OCI-LY7 (cell line): ENCODE results near the gene C22orf42.
"Not testable (repeated sequence)": the region's sequence is repeated elsewhere in the genome, so short reads cannot be mapped to it uniquely, and the experiment has no call there.

Source experiments
- EZH2phosphoT487 ChIP-seq: fragments of 200-600 bp; sonication (generic); IDR thresholded peaks from 2 replicates; pipeline ENCODE4 v1.6.1; 2018; ENCODE audit warnings: low read depth, borderline replicate concordance, mild to moderate bottlenecking, mixed run types, antibody characterized with exemption, low read length, moderate library complexity, mixed read lengths
- TF ChIP-seq, protein P1 (sequence below): fragments of 200-600 bp; sonication (generic); conservative IDR thresholded peaks from 2 replicates; pipeline ENCODE4 v1.5.1; 2014; ENCODE audit warnings: mild to moderate bottlenecking, antibody characterized with exemption, low read length, moderate library complexity, mixed read lengths

DNA sequence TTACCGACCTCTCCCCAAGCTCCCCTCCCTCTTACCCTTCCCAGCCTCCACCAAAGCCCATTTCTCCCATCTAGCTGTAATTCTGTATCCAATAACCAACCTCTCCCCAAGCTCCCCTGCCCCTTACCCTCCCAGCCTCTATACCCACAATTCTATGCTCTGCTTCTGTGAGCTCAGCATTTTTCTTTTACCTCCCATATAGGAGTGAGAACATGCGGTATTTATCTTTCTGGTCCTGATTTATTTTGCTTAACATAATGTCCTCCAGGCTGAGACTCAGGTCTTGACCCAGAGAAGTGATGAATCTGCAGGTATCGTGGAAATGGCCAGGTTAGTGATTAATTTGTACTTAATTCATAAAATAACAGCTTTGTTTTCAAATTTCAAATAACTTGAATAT lies 36.8 kb upstream of the C22orf42 start:
- TF ChIP-seq, protein P1, sequence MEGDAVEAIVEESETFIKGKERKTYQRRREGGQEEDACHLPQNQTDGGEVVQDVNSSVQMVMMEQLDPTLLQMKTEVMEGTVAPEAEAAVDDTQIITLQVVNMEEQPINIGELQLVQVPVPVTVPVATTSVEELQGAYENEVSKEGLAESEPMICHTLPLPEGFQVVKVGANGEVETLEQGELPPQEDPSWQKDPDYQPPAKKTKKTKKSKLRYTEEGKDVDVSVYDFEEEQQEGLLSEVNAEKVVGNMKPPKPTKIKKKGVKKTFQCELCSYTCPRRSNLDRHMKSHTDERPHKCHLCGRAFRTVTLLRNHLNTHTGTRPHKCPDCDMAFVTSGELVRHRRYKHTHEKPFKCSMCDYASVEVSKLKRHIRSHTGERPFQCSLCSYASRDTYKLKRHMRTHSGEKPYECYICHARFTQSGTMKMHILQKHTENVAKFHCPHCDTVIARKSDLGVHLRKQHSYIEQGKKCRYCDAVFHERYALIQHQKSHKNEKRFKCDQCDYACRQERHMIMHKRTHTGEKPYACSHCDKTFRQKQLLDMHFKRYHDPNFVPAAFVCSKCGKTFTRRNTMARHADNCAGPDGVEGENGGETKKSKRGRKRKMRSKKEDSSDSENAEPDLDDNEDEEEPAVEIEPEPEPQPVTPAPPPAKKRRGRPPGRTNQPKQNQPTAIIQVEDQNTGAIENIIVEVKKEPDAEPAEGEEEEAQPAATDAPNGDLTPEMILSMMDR: not testable (repeated sequence)
- TF ChIP-seq EZH2phosphoT487: not testable (repeated sequence)
